Liver (tissue), 9 donors: Measurements from ENCODE around the gene CNOT3. TPM values are rescaled to one million over a fixed set of nuclear protein-coding genes. Genes with fewer than 3 reads are reported as not detected.

Experiments used
- DNase-seq: peaks from one replicate; pipeline ENCODE4 v3.0.0-alpha.2; 2017; ENCODE audit warnings: low spot score
- H3K27ac ChIP-seq, 2 donors: one replicate each; pipeline ENCODE4 v1.7.0; 2013; ENCODE audit warnings: inconsistent platforms in 2 of 2, low read length in 2 of 2, control low read depth in 1 of 2, low read depth in 1 of 2, mild to moderate bottlenecking in 1 of 2
- H3K27me3 ChIP-seq, 4 donors: one replicate each; pipeline versions ENCODE4 v1.6.1 to v1.7.0; 2013; ENCODE audit warnings: low read length in 3 of 4, inconsistent platforms in 1 of 4, mild to moderate bottlenecking in 1 of 4, moderate library complexity in 1 of 4; ENCODE audit not compliant: control insufficient read depth in 4 of 4, insufficient read depth in 4 of 4
- H3K36me3 ChIP-seq, 4 donors: one replicate each; pipeline versions ENCODE4 v1.6.1 to v1.7.0; 2013; ENCODE audit warnings: low read length in 3 of 4, mild to moderate bottlenecking in 3 of 4, low read depth in 1 of 4, moderate library complexity in 1 of 4; ENCODE audit not compliant: control insufficient read depth in 4 of 4, insufficient read depth in 3 of 4
- H3K4me1 ChIP-seq, 4 donors: one replicate each; pipeline versions ENCODE4 v1.6.1 to v1.7.0; 2013; ENCODE audit warnings: low read length in 3 of 4, mild to moderate bottlenecking in 3 of 4, moderate library complexity in 1 of 4; ENCODE audit not compliant: control insufficient read depth in 4 of 4, insufficient read depth in 4 of 4
- H3K4me3 ChIP-seq, 3 donors: one replicate each; pipeline versions ENCODE4 v1.6.1 to v1.7.0; 2013; ENCODE audit warnings: low read length in 3 of 3, control low read depth in 1 of 3, low read depth in 1 of 3, mild to moderate bottlenecking in 1 of 3
- H3K9ac ChIP-seq, 2 donors: one replicate each; pipeline ENCODE4 v1.7.0; 2013; ENCODE audit warnings: low read length in 2 of 2, mild to moderate bottlenecking in 2 of 2, moderate library complexity in 2 of 2, control low read depth in 1 of 2, low read depth in 1 of 2
- H3K9me3 ChIP-seq, 4 donors: one replicate each; pipeline versions ENCODE4 v1.6.1 to v1.7.0; 2013; ENCODE audit warnings: low read length in 3 of 4; ENCODE audit not compliant: control insufficient read depth in 4 of 4
- ATF3 ChIP-seq: IDR thresholded peaks from 2 replicates; pipeline ENCODE4 v1.6.1; 2016; ENCODE audit warnings: antibody characterized with exemption
- EGR1 ChIP-seq, 2 donors: IDR thresholded peaks; 2 replicates each; pipeline ENCODE4 v1.6.1; 2016 to 2018; ENCODE audit warnings: antibody characterized with exemption in 2 of 2, low read depth in 2 of 2
- FOXA2 ChIP-seq: IDR thresholded peaks from 2 replicates; pipeline ENCODE4 v1.6.1; 2016; ENCODE audit warnings: antibody characterized with exemption
- GABPA ChIP-seq, 2 donors: IDR thresholded peaks in 1 of 2; conservative IDR thresholded peaks in 1 of 2; 2 replicates each; pipeline ENCODE4 v1.6.1; 2016; ENCODE audit warnings: antibody characterized with exemption in 2 of 2, mild to moderate bottlenecking in 1 of 2, moderate library complexity in 1 of 2
- HNF4A ChIP-seq, 2 donors: conservative IDR thresholded peaks; 2 replicates each; pipeline ENCODE4 v1.6.1; 2016; ENCODE audit warnings: antibody characterized with exemption in 2 of 2, mild to moderate bottlenecking in 2 of 2
- JUND ChIP-seq, 2 donors: IDR thresholded peaks; 2 replicates each; pipeline ENCODE4 v1.6.1; 2016; ENCODE audit warnings: antibody characterized with exemption in 2 of 2
- MAX ChIP-seq: IDR thresholded peaks from 2 replicates; pipeline ENCODE4 v1.6.1; 2016; ENCODE audit warnings: antibody characterized with exemption
- NR2F2 ChIP-seq: IDR thresholded peaks from 2 replicates; pipeline ENCODE4 v1.6.1; 2016; ENCODE audit warnings: antibody characterized with exemption
- RAD21 ChIP-seq, 2 donors: IDR thresholded peaks; 2 replicates each; pipeline ENCODE4 v1.6.1; 2016; ENCODE audit warnings: antibody characterized with exemption in 2 of 2, mild to moderate bottlenecking in 2 of 2
- RXRA ChIP-seq, 2 donors: IDR thresholded peaks; 2 replicates each; pipeline ENCODE4 v1.6.1; 2017 to 2018; ENCODE audit warnings: antibody characterized with exemption in 2 of 2, mild to moderate bottlenecking in 1 of 2
- SP1 ChIP-seq: IDR thresholded peaks from 2 replicates; pipeline ENCODE4 v1.6.1; 2018; ENCODE audit warnings: antibody characterized with exemption, mild to moderate bottlenecking
- TAF1 ChIP-seq: conservative IDR thresholded peaks from 2 replicates; pipeline ENCODE4 v1.6.1; 2016; ENCODE audit warnings: antibody characterized with exemption, mild to moderate bottlenecking
- YY1 ChIP-seq: IDR thresholded peaks from 2 replicates; pipeline ENCODE4 v1.6.1; 2016; ENCODE audit warnings: antibody characterized with exemption, mild to moderate bottlenecking
- WGBS: extraction: QIAGEN DNeasy Blood & Tissue Kit; methylation state at CpG from one replicate; pipeline ENCODE4 v1.1.7; 2013; 5-methylcytosine and 5-hydroxymethylcytosine counted together
- polyA plus RNA-seq, 2 donors: library from polyadenylated mRNA; stranded (reverse) in 1 of 2; unstranded in 1 of 2; fragments of 200-250 nt in 1 of 2; fragments of >200 nt in 1 of 2; fragmentation: Nextera tagmentation in 1 of 2; extraction: Ambion mirVana in 1 of 2; gene quantifications; one replicate each; pipeline versions ENCODE4 v1.2.1 to v1.2.3, GENCODE V29; 2013 to 2015
- total RNA-seq, 2 donors: library from RNA; depleted of rRNA; stranded (reverse); fragments of >200 nt; gene quantifications; one replicate each; pipeline ENCODE4 v1.2.3, GENCODE V29; 2014
- TF ChIP-seq, protein P1 (sequence below): IDR thresholded peaks from 2 replicates; pipeline ENCODE4 v1.6.1; 2016; ENCODE audit warnings: antibody characterized with exemption, mild to moderate bottlenecking
- TF ChIP-seq, protein P2 (sequence below): IDR thresholded peaks from 2 replicates; pipeline ENCODE4 v1.6.1; 2016; ENCODE audit warnings: antibody characterized with exemption
- donor health status: healthy.
- donor health status: healthy.
- donor health status: healthy.
- donor health status: healthy.
- donor health status: healthy.

CNOT3 gene
- total and polyA plus RNA-seq, 4 donors: 3.7 to 13.0 (median 9.1) TPM

DNA sequence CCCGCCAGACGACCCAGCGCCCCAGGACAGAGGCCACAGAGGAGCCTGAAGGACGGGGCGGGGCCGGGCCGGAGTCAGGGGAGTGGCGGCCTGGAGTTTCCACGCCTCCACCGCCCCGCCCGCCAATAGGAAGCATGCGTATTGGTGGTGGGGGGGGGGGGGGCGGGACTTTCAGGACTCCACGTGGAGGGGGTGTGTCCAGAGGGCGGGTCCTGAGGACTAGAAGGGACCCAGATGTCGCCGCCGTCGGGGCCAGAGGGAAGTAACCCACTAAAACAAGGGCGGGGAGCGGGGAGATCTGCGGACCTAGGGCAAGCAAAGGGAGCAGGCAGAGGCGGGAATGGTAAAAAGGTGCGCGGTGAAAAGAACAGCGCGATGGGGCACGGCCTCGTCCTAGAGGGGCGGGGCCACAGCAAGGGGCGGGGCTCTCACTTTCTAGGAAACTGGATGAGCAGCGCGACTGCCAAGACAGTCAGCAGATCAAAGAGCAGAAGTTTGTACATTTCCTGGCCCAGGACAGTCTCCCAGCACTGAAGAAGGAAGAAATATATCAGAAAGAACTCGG, 24.8 kb downstream of the CNOT3 start:
- Histone ChIP-seq H3K4me1 (peaks cover 10 to 37% (median 31%) of the 10 kb centered on the region in 4 donors), H3K4me3 (peak overlapping the region; percentile 42 to 71 (median 49)), H3K9ac (no peak overlapping the region), H3K27me3 (no peaks in the 10 kb centered on the region), H3K27ac (peak overlapping the region; percentile 54 to 72), H3K9me3 (no peaks in the 10 kb centered on the region), H3K36me3 (peaks cover 0 to 4% (median 2%) of the 10 kb centered on the region in 4 donors)
- TF ChIP-seq, protein P1, sequence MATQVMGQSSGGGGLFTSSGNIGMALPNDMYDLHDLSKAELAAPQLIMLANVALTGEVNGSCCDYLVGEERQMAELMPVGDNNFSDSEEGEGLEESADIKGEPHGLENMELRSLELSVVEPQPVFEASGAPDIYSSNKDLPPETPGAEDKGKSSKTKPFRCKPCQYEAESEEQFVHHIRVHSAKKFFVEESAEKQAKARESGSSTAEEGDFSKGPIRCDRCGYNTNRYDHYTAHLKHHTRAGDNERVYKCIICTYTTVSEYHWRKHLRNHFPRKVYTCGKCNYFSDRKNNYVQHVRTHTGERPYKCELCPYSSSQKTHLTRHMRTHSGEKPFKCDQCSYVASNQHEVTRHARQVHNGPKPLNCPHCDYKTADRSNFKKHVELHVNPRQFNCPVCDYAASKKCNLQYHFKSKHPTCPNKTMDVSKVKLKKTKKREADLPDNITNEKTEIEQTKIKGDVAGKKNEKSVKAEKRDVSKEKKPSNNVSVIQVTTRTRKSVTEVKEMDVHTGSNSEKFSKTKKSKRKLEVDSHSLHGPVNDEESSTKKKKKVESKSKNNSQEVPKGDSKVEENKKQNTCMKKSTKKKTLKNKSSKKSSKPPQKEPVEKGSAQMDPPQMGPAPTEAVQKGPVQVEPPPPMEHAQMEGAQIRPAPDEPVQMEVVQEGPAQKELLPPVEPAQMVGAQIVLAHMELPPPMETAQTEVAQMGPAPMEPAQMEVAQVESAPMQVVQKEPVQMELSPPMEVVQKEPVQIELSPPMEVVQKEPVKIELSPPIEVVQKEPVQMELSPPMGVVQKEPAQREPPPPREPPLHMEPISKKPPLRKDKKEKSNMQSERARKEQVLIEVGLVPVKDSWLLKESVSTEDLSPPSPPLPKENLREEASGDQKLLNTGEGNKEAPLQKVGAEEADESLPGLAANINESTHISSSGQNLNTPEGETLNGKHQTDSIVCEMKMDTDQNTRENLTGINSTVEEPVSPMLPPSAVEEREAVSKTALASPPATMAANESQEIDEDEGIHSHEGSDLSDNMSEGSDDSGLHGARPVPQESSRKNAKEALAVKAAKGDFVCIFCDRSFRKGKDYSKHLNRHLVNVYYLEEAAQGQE: no peak
- peak; percentile 40 for TF ChIP-seq SP1
- peak; percentile 74 for TF ChIP-seq MAX
- peak in 1 of 2 donors; percentile 23 for TF ChIP-seq JUND (IDR thresholded peaks at IDR 0.05)
- no peak for TF ChIP-seq YY1
- peak; percentile 92 for DNase-seq
- 1% methylated on average over 35 of the region's 35 CpGs for WGBS

GRCh38 chr19:54162884-54163283, 25.3 kb downstream of the CNOT3 start:
- TF ChIP-seq HNF4A (conservative IDR thresholded peaks at IDR 0.05) (no peak), RXRA (IDR thresholded peaks at IDR 0.05) (no peak), GABPA (IDR thresholded peaks at IDR 0.05 in 1 of 2, conservative IDR thresholded peaks at IDR 0.05 in 1 of 2) (no peak), JUND (IDR thresholded peaks at IDR 0.05) (no peak), NR2F2 (no peak), ATF3 (no peak), EGR1 (IDR thresholded peaks at IDR 0.05; ENCODE audit: low read depth in 2 of 2) (no peak), FOXA2 (no peak), SP1 (no peak), RAD21 (IDR thresholded peaks at IDR 0.05) (no peak), MAX (no peak), TAF1 (no peak)
- TF ChIP-seq, protein P2, sequence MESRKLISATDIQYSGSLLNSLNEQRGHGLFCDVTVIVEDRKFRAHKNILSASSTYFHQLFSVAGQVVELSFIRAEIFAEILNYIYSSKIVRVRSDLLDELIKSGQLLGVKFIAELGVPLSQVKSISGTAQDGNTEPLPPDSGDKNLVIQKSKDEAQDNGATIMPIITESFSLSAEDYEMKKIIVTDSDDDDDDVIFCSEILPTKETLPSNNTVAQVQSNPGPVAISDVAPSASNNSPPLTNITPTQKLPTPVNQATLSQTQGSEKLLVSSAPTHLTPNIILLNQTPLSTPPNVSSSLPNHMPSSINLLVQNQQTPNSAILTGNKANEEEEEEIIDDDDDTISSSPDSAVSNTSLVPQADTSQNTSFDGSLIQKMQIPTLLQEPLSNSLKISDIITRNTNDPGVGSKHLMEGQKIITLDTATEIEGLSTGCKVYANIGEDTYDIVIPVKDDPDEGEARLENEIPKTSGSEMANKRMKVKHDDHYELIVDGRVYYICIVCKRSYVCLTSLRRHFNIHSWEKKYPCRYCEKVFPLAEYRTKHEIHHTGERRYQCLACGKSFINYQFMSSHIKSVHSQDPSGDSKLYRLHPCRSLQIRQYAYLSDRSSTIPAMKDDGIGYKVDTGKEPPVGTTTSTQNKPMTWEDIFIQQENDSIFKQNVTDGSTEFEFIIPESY: no peak
- TF ChIP-seq, protein P1: no peak
- Histone ChIP-seq H3K27me3 (no peaks in the 10 kb centered on the region), H3K4me3 (peak overlapping the region in 2 of 3 donors; percentile 49 to 71), H3K4me1 (peaks cover 10 to 37% (median 31%) of the 10 kb centered on the region in 4 donors), H3K9me3 (no peaks in the 10 kb centered on the region), H3K27ac (peak overlapping the region; percentile 54 to 72), H3K36me3 (peaks cover 0 to 3% (median 1%) of the 10 kb centered on the region in 4 donors), H3K9ac (no peak overlapping the region)
- DNase-seq: no peak
- 73% methylated on average over 14 of the region's 14 CpGs for WGBS
